Astrocyte (in vitro differentiated cells and primary cell): ENCODE measurements around the gene LCMT1. TPM values are rescaled to one million over a fixed set of nuclear protein-coding genes. Genes with fewer than 3 reads are reported as not detected.
"Not testable (repeated sequence)": the region's sequence is repeated elsewhere in the genome, so short reads cannot be mapped to it uniquely, and the experiment has no call there.

Experiments used
- DNase-seq: peaks from one replicate; pipeline ENCODE4 v3.0.0-alpha.2; 2010; ENCODE audit warnings: low read depth
- FAIRE-seq: peaks from 2 replicates; lab custom pipeline; 2011; peaks lifted over from hg19 to GRCh38; lab: Jason Lieb, UNC
- H2AFZ ChIP-seq: 2 replicates; pipeline ENCODE4 v1.6.0; 2012; ENCODE audit warnings: low read depth, low read length, inconsistent platforms
- H3K27ac ChIP-seq: 2 replicates; pipeline ENCODE4 v1.5.1; 2011; ENCODE audit warnings: low read depth, low read length, inconsistent platforms
- H3K27me3 ChIP-seq: 2 replicates; pipeline ENCODE4 v1.6.0; 2011; ENCODE audit warnings: low read length, inconsistent platforms; ENCODE audit not compliant: insufficient read depth
- H3K36me3 ChIP-seq: 2 replicates; pipeline ENCODE4 v1.5.1; 2011; ENCODE audit warnings: low read length, inconsistent platforms; ENCODE audit not compliant: insufficient read depth
- H3K4me1 ChIP-seq: 2 replicates; pipeline ENCODE4 v1.5.1; 2011; ENCODE audit warnings: low read length, inconsistent platforms; ENCODE audit not compliant: insufficient read depth
- H3K4me2 ChIP-seq: 2 replicates; pipeline ENCODE4 v1.6.0; 2012; ENCODE audit warnings: low read length, inconsistent platforms
- H3K4me3 ChIP-seq: 2 replicates; pipeline ENCODE4 v1.5.1; 2011; ENCODE audit warnings: low read depth, mild to moderate bottlenecking, low read length, inconsistent platforms; ENCODE audit not compliant: insufficient read depth
- H3K79me2 ChIP-seq: 2 replicates; pipeline ENCODE4 v1.6.0; 2012; ENCODE audit warnings: mild to moderate bottlenecking, low read length, inconsistent platforms; ENCODE audit not compliant: insufficient read depth
- H3K9ac ChIP-seq: 2 replicates; pipeline ENCODE4 v1.6.0; 2012; ENCODE audit warnings: mild to moderate bottlenecking, low read length, inconsistent platforms
- H3K9me3 ChIP-seq: 2 replicates; pipeline ENCODE4 v1.5.1; 2012; ENCODE audit warnings: low read depth, mild to moderate bottlenecking, low read length, inconsistent platforms; ENCODE audit not compliant: insufficient read depth
- H4K20me1 ChIP-seq: 2 replicates; pipeline ENCODE4 v1.6.0; 2012; ENCODE audit warnings: low read length, inconsistent platforms; ENCODE audit not compliant: insufficient read depth
- H3K27ac Mint-ChIP-seq: one replicate; pipeline ENCODE4 v1.8.0; 2021; ENCODE audit warnings: mild to moderate bottlenecking, mixed read lengths; ENCODE audit not compliant: unreplicated experiment
- H3K27me3 Mint-ChIP-seq: one replicate; pipeline ENCODE4 v1.8.0; 2021; ENCODE audit warnings: low read depth, mixed read lengths; ENCODE audit not compliant: unreplicated experiment
- H3K36me3 Mint-ChIP-seq: one replicate; pipeline ENCODE4 v1.8.0; 2021; ENCODE audit warnings: low read depth, mixed read lengths; ENCODE audit not compliant: unreplicated experiment
- H3K4me1 Mint-ChIP-seq: one replicate; pipeline ENCODE4 v1.8.0; 2021; ENCODE audit warnings: low read depth, mixed read lengths; ENCODE audit not compliant: unreplicated experiment
- H3K4me3 Mint-ChIP-seq: one replicate; pipeline ENCODE4 v1.8.0; 2021; ENCODE audit warnings: mild to moderate bottlenecking, moderate library complexity, mixed read lengths; ENCODE audit not compliant: unreplicated experiment
- H3K9me3 Mint-ChIP-seq: one replicate; pipeline ENCODE4 v1.8.0; 2021; ENCODE audit warnings: mild to moderate bottlenecking, mixed read lengths; ENCODE audit not compliant: unreplicated experiment
- EZH2 ChIP-seq: IDR thresholded peaks from 2 replicates; pipeline ENCODE4 v1.6.1; 2012; ENCODE audit warnings: mild to moderate bottlenecking, low read length, inconsistent platforms; ENCODE audit not compliant: insufficient read depth
- total RNA-seq: library from RNA; stranded (reverse); gene quantifications from 2 replicates; pipeline ENCODE4 v1.2.1, GENCODE V29; 2021
- TF ChIP-seq, protein P1 (sequence below): IDR thresholded peaks from 2 replicates; pipeline ENCODE4 v1.5.1; 2011; ENCODE audit warnings: low read depth, mild to moderate bottlenecking, inconsistent platforms, low read length, moderate library complexity; ENCODE audit not compliant: insufficient read depth

LCMT1 gene
- total RNA-seq, 1 donor from 2014 or later, result 46.9 TPM

DNA sequence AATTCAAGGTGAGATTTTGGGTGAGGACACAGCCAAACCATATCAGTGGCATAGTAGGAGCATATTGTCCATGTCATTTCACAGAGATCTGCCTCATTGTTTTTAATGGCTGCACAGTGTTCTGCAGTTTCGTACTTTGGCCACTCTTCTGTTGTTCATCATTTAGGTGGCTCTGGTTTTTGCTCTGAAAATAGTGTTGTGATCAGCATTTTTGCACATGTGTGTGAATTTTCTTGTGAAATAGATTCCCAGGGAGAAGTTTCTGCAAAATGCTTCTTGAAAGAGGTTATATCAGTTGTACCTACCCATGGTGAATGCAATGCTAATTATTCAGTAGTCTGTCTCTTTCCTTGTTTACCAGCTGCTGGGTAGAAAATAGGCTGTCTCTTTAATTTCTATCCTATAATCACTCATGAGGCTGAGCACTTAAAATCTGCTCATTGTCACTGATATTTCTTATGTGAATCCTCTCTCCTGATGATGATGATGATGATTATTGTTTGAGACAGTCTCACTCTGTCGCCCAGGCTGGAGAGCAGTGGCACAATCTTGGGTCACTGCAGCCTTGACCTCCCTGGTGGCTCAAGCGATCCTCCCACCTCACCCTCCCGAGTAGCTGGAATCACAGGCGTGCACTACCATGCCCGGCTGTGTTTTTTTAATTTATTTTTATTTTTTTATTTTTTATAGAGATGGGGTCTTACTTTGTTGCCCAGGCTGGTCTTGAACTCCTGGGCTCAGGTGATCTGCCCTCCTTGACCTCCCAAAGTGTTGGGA, 10.5 kb downstream of the LCMT1 start:
- H3K27ac ChIP-seq, result no peak overlapping the region
- no peaks in the 10 kb centered on the region for H3K9me3 ChIP-seq
- H3K4me2 ChIP-seq, result no peak overlapping the region
- DNase-seq, result no peak
- Mint-ChIP-seq H3K27ac (no peak overlapping the region), H3K4me1 (peaks cover 16% of the 10 kb centered on the region), H3K36me3 (peaks cover 6% of the 10 kb centered on the region), H3K4me3 (no peak overlapping the region), H3K9me3 (no peaks in the 10 kb centered on the region), H3K27me3 (no peaks in the 10 kb centered on the region)
- H3K79me2 ChIP-seq, result peaks cover 66% of the 10 kb centered on the region
- H3K4me3 ChIP-seq, result no peak overlapping the region
- no peak overlapping the region for H2AFZ ChIP-seq
- no peaks in the 10 kb centered on the region for H3K36me3 ChIP-seq
- TF ChIP-seq EZH2, result no peak
- TF ChIP-seq, protein P1, sequence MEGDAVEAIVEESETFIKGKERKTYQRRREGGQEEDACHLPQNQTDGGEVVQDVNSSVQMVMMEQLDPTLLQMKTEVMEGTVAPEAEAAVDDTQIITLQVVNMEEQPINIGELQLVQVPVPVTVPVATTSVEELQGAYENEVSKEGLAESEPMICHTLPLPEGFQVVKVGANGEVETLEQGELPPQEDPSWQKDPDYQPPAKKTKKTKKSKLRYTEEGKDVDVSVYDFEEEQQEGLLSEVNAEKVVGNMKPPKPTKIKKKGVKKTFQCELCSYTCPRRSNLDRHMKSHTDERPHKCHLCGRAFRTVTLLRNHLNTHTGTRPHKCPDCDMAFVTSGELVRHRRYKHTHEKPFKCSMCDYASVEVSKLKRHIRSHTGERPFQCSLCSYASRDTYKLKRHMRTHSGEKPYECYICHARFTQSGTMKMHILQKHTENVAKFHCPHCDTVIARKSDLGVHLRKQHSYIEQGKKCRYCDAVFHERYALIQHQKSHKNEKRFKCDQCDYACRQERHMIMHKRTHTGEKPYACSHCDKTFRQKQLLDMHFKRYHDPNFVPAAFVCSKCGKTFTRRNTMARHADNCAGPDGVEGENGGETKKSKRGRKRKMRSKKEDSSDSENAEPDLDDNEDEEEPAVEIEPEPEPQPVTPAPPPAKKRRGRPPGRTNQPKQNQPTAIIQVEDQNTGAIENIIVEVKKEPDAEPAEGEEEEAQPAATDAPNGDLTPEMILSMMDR, result no peak
- peaks cover 7% of the 10 kb centered on the region for H3K4me1 ChIP-seq
- H4K20me1 ChIP-seq, result peaks cover 66% of the 10 kb centered on the region
- no peak for FAIRE-seq
- no peaks in the 10 kb centered on the region for H3K27me3 ChIP-seq
- no peak overlapping the region for H3K9ac ChIP-seq

- H3K9me3 ChIP-seq, result no peaks in the 10 kb centered on the region
- no peak overlapping the region for H3K4me3 ChIP-seq
- Mint-ChIP-seq H3K4me1 (peaks cover 12% of the 10 kb centered on the region), H3K27ac (no peak overlapping the region), H3K36me3 (peaks cover 3% of the 10 kb centered on the region), H3K4me3 (no peak overlapping the region), H3K27me3 (no peaks in the 10 kb centered on the region), H3K9me3 (no peaks in the 10 kb centered on the region)
- peaks cover 58% of the 10 kb centered on the region for H4K20me1 ChIP-seq
- H3K27ac ChIP-seq, result no peak overlapping the region
- DNase-seq, result no peak
- H3K9ac ChIP-seq, result no peak overlapping the region
- H2AFZ ChIP-seq, result no peak overlapping the region
- no peak for TF ChIP-seq EZH2
- TF ChIP-seq, protein P1, result no peak
- peaks cover 11% of the 10 kb centered on the region for H3K4me1 ChIP-seq
- peaks cover 6% of the 10 kb centered on the region for H3K36me3 ChIP-seq
- H3K4me2 ChIP-seq, result no peak overlapping the region
- peaks cover 49% of the 10 kb centered on the region for H3K79me2 ChIP-seq
- no peak for FAIRE-seq
- no peaks in the 10 kb centered on the region for H3K27me3 ChIP-seq
Measured at GRCh38 chr16:25124503-25124902, 13.0 kb downstream of the LCMT1 start.

- H3K79me2 ChIP-seq, result peaks cover 39% of the 10 kb centered on the region
- not testable (repeated sequence) for H3K9me3 ChIP-seq, H3K36me3 Mint-ChIP-seq, DNase-seq, H3K27me3 ChIP-seq, H3K9me3 Mint-ChIP-seq, H3K27me3 Mint-ChIP-seq, H3K4me3 Mint-ChIP-seq, H3K4me3 ChIP-seq, H2AFZ ChIP-seq, H3K27ac Mint-ChIP-seq, H3K36me3 ChIP-seq, FAIRE-seq
- peaks cover 59% of the 10 kb centered on the region for H4K20me1 ChIP-seq
- peaks cover 11% of the 10 kb centered on the region for H3K4me1 ChIP-seq
- H3K4me1 Mint-ChIP-seq, result peaks cover 12% of the 10 kb centered on the region
- H3K9ac ChIP-seq, result peak overlapping the region; percentile 6
- peak overlapping the region; percentile 3 for H3K4me2 ChIP-seq
- peak overlapping the region; percentile 4 for H3K27ac ChIP-seq
Measured at GRCh38 chr16:25126086-25126666, 14.6 kb downstream of the LCMT1 start.
